Measurements from ENCODE around the gene UBE2L3.
"Not testable (repeated sequence)": the region's sequence is repeated elsewhere in the genome, so short reads cannot be mapped to it uniquely, and the experiment has no call there.

Gene UBE2L3

GRCh38 chr22:21573293-21573734 is 5.8 kb downstream of the UBE2L3 start:
- no peak for DNase-seq

- no peak for DNase-seq
These were observed 6.4 kb downstream of the UBE2L3 start for GRCh38 chr22:21573750-21574494.

GRCh38 chr22:21579474-21579851 is 11.9 kb downstream of the UBE2L3 start:
- DNase-seq, result no peak

GRCh38 chr22:21580623-21581007 is 13.1 kb downstream of the UBE2L3 start:
- not testable (repeated sequence) for DNase-seq

- DNase-seq, result not testable (repeated sequence)
These were observed 13.6 kb downstream of the UBE2L3 start for GRCh38 chr22:21581009-21581713.

- no peak for DNase-seq
These were observed 15.6 kb downstream of the UBE2L3 start for GRCh38 chr22:21582801-21583740.

GRCh38 chr22:21585389-21585788 is 17.9 kb downstream of the UBE2L3 start:
- DNase-seq, result no peak

GRCh38 chr22:21587803-21588611 is 20.5 kb downstream of the UBE2L3 start:
- no peak for DNase-seq

- DNase-seq, result no peak
These were observed 21.9 kb downstream of the UBE2L3 start for GRCh38 chr22:21589396-21589795.

GRCh38 chr22:21590809-21591641 is 23.5 kb downstream of the UBE2L3 start:
- no peak for DNase-seq

- no peak for DNase-seq
These were observed 24.2 kb downstream of the UBE2L3 start for GRCh38 chr22:21591695-21592094.

GRCh38 chr22:21592422-21592821 is 24.9 kb downstream of the UBE2L3 start:
- DNase-seq, result no peak

GRCh38 chr22:21593406-21594232 is 26.1 kb downstream of the UBE2L3 start:
- DNase-seq, result no peak

GRCh38 chr22:21594865-21595452 is 27.4 kb downstream of the UBE2L3 start:
- no peak for DNase-seq

- not testable (repeated sequence) for DNase-seq
These were observed 29.0 kb downstream of the UBE2L3 start for GRCh38 chr22:21596356-21597135.

GRCh38 chr22:21598302-21598701 is 30.8 kb downstream of the UBE2L3 start:
- no peak for DNase-seq

- no peak for DNase-seq
These were observed 31.8 kb downstream of the UBE2L3 start for GRCh38 chr22:21599053-21599893.

GRCh38 chr22:21602579-21602978 is 35.1 kb downstream of the UBE2L3 start:
- no peak for DNase-seq

Data from islet precursor cell (in vitro differentiated cells).